Panc1 (cell line): ENCODE results near the gene LLGL2.

Experiments used
- POLR2AphosphoS5 ChIP-seq: IDR thresholded peaks from 2 replicates; pipeline ENCODE4 v1.6.1; 2012; ENCODE audit warnings: mild to moderate bottlenecking, low read depth, low read length, moderate library complexity
- TF ChIP-seq, protein P1 (sequence below): fragments of 450-650 bp; IDR thresholded peaks from 2 replicates; pipeline ENCODE4 v1.5.1; 2017; ENCODE audit warnings: mild to moderate bottlenecking

DNA sequence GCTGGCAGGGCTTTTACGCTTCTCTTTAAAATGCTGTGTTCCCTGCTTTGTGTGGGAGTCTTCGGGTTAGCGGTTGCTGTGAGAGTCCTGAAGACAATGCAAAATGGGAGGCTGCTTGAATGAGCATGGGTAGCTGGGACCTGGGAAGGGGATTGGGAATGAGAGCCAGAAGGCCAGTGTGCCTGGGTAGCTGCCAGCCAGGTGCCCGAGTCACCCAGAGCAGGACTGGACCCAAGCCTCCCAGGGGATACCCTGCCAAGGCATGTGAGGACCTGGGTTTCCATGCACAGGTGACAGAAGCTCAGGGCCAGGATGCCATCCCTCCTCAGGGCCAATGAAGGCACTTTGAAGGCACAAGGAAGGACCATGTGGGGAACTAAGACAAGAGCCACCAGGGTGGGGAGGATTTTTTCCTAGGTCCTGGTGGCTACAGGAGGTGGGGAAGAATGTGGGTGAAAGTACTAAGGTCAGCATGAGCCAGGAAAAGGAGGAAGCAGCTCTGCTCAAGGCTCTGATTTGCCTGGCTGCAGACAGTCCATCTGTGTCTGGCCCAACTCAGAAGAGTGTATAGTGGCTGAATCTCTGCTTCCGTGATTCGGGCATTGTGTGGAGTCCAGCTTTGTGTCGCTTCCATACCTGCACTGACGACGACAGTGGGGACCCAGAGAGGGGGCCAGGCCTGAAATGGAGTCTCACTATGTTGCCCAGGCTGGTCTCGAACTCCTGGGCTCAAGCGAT lies 48.6 kb upstream of the LLGL2 start:
- TF ChIP-seq, protein P1, sequence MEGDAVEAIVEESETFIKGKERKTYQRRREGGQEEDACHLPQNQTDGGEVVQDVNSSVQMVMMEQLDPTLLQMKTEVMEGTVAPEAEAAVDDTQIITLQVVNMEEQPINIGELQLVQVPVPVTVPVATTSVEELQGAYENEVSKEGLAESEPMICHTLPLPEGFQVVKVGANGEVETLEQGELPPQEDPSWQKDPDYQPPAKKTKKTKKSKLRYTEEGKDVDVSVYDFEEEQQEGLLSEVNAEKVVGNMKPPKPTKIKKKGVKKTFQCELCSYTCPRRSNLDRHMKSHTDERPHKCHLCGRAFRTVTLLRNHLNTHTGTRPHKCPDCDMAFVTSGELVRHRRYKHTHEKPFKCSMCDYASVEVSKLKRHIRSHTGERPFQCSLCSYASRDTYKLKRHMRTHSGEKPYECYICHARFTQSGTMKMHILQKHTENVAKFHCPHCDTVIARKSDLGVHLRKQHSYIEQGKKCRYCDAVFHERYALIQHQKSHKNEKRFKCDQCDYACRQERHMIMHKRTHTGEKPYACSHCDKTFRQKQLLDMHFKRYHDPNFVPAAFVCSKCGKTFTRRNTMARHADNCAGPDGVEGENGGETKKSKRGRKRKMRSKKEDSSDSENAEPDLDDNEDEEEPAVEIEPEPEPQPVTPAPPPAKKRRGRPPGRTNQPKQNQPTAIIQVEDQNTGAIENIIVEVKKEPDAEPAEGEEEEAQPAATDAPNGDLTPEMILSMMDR: no peak
- no peak for TF ChIP-seq POLR2AphosphoS5
